Common myeloid progenitor, CD34-positive (primary cell): ENCODE results near the gene C1orf185.
A peak's percentile ranks its signal among the peaks of the same experiment; 100 is the strongest.
"Not testable (repeated sequence)": the region's sequence is repeated elsewhere in the genome, so short reads cannot be mapped to it uniquely, and the experiment has no call there.

Experiments used
- CTCF ChIA-PET: fragments of 350-600 bp; sonication (Branson Sonifier 250); formaldehyde crosslinking; loops from one replicate; lab custom pipeline; 2021; ENCODE audit warnings: antibody characterized with exemption; lab: Charles Lee
- POLR2A ChIA-PET: fragments of 350-600 bp; sonication (Branson Sonifier 250); formaldehyde crosslinking; loops from one replicate; lab custom pipeline; 2021; ENCODE audit warnings: antibody characterized with exemption; lab: Charles Lee
- DNase-seq, 3 donors: peaks; one replicate each; pipeline versions ENCODE4 v3.0.0 to v3.0.0-alpha.2; 2013
- H3K27ac ChIP-seq, 2 experiments: 1 replicate in 1 of 2; 2 replicates in 1 of 2; pipeline ENCODE4 v1.7.0; 2013; ENCODE audit warnings: inconsistent platforms in 2 of 2, low read length in 2 of 2, mild to moderate bottlenecking in 2 of 2, low read depth in 1 of 2, moderate library complexity in 1 of 2; ENCODE audit not compliant: severe bottlenecking in 2 of 2, insufficient read depth in 1 of 2, poor library complexity in 1 of 2
- H3K27me3 ChIP-seq, 5 experiments: replicated peaks in 2 of 5; 1 replicate in 3 of 5; 2 replicates in 2 of 5; pipeline versions ENCODE4 v1.6.1 to v1.7.0; 2013; ENCODE audit warnings: low read length in 4 of 5, mild to moderate bottlenecking in 2 of 5, moderate library complexity in 2 of 5, inconsistent platforms in 1 of 5; ENCODE audit not compliant: insufficient read depth in 5 of 5, control insufficient read depth in 4 of 5
- H3K36me3 ChIP-seq, 4 experiments: 1 replicate in 2 of 4; 2 replicates in 2 of 4; pipeline versions ENCODE4 v1.6.1 to v1.7.0; 2013; ENCODE audit warnings: low read length in 3 of 4, control low read depth in 1 of 4, mild to moderate bottlenecking in 1 of 4; ENCODE audit not compliant: control insufficient read depth in 4 of 4, insufficient read depth in 4 of 4
- H3K4me1 ChIP-seq, 4 experiments: 1 replicate in 3 of 4; 2 replicates in 1 of 4; pipeline versions ENCODE4 v1.6.1 to v1.7.1; 2013; ENCODE audit warnings: low read length in 3 of 4, mild to moderate bottlenecking in 3 of 4, control low read depth in 1 of 4, inconsistent platforms in 1 of 4, moderate library complexity in 1 of 4; ENCODE audit not compliant: control insufficient read depth in 4 of 4, insufficient read depth in 4 of 4; ENCODE audit errors: control extremely low read depth in 1 of 4
- H3K4me3 ChIP-seq, 7 experiments: 1 replicate in 4 of 7; 2 replicates in 3 of 7; pipeline versions ENCODE4 v1.5.1 to v1.7.0; 2013; ENCODE audit warnings: mild to moderate bottlenecking in 7 of 7, low read length in 6 of 7, moderate library complexity in 6 of 7, inconsistent platforms in 2 of 7, low read depth in 2 of 7, control low read depth in 1 of 7; ENCODE audit not compliant: insufficient read depth in 4 of 7, control insufficient read depth in 1 of 7; ENCODE audit errors: extremely low read depth in 1 of 7
- H3K9me3 ChIP-seq, 5 experiments: 1 replicate in 4 of 5; 2 replicates in 1 of 5; pipeline versions ENCODE4 v1.6.1 to v1.7.1; 2013; ENCODE audit warnings: low read length in 4 of 5, mild to moderate bottlenecking in 2 of 5, inconsistent platforms in 1 of 5, low read depth in 1 of 5, moderate library complexity in 1 of 5; ENCODE audit not compliant: control insufficient read depth in 4 of 5, insufficient read depth in 2 of 5; ENCODE audit errors: control extremely low read depth in 1 of 5
- WGBS: methylation state at CpG from one replicate; pipeline ENCODE4 v1.1.5; 2013; ENCODE audit not compliant: insufficient coverage; 5-methylcytosine and 5-hydroxymethylcytosine counted together

C1orf185 gene

GRCh38 chr1:51158263-51158662 lies 56.2 kb downstream of the C1orf185 start:
- Histone ChIP-seq H3K9me3 (peaks cover 3 to 24% (median 11%) of the 10 kb centered on the region in 5 experiments), H3K4me3 (no peak overlapping the region), H3K27me3 (peaks cover 0 to 2% (median 0%) of the 10 kb centered on the region in 5 experiments), H3K36me3 (no peaks in the 10 kb centered on the region), H3K4me1 (no peaks in the 10 kb centered on the region), H3K27ac (no peak overlapping the region)
- no peak for DNase-seq
- ChIA-PET CTCF (no interaction called here), POLR2A (no interaction called here)
- 100% methylated on average over 1 of the region's 4 CpGs for WGBS

DNA sequence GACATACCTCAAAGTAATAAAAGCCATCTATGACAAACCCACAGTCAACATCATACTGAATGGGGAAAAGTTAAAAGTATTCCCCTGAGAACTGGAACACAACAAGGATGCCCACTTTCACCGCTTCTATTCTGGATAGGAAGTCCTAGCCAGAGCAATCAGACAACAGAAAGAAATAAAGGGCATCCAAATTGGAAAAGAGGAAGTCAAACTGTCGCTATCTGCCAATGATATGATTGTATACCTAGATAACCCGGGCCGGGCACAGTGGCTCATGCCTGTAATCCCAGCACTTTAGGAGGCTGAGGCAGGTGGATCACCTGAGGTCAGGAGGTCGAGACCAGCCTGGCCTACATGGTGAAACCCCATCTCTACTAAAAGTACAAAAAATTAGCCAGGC lies 60.5 kb downstream of the C1orf185 start:
- H3K27ac ChIP-seq, H3K27me3 ChIP-seq, CTCF ChIA-PET, H3K4me1 ChIP-seq, POLR2A ChIA-PET, H3K4me3 ChIP-seq, H3K9me3 ChIP-seq, H3K36me3 ChIP-seq: not testable (repeated sequence)
- WGBS = 69% methylated on average over 4 of the region's 5 CpGs
- peak in 1 of 3 donors; percentile 15 for DNase-seq

DNA sequence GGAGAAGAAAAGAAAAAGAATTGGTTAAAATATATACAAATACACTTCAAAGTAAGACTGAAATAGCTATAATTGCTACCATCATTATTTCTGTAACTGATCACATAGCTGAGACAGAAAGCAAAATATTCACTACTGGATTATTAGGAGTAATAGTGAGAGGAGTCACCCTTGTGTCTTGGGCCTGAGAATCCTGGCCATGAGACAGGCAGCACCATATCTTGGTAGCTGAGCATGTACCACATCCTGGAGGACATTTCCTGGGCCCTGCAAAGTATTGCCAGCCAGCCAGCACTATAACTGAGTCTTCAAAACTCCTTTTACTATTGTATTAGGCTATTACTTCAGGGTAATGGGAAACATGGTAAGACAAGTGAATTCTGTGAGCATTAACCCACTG lies 63.5 kb downstream of the C1orf185 start:
- CTCF ChIA-PET = interaction anchor here (1.1 kb wide), 1 partner anchor 10 kb away, joined by 3 read pairs; no protein-coding TSS in a partner anchor
- H3K4me1 ChIP-seq = no peaks in the 10 kb centered on the region
- no peak overlapping the region for H3K4me3 ChIP-seq
- H3K27me3 ChIP-seq = no peaks in the 10 kb centered on the region
- DNase-seq = no peak
- POLR2A ChIA-PET = interaction anchor here (0.8 kb wide), 1 partner anchor 676 kb away, joined by 3 read pairs; no protein-coding TSS in a partner anchor
- no peak overlapping the region for H3K27ac ChIP-seq
- no peaks in the 10 kb centered on the region for H3K36me3 ChIP-seq
- no peaks in the 10 kb centered on the region for H3K9me3 ChIP-seq

GRCh38 chr1:51168266-51168845 lies 66.3 kb downstream of the C1orf185 start:
- no peaks in the 10 kb centered on the region for H3K36me3 ChIP-seq
- 83% methylated on average over 1 of the region's 1 CpG for WGBS
- H3K27me3 ChIP-seq = no peaks in the 10 kb centered on the region
- no peaks in the 10 kb centered on the region for H3K9me3 ChIP-seq
- H3K27ac ChIP-seq = no peak overlapping the region
- CTCF ChIA-PET = no interaction called here
- POLR2A ChIA-PET = no interaction called here
- DNase-seq = no peak
- no peaks in the 10 kb centered on the region for H3K4me1 ChIP-seq
- no peak overlapping the region for H3K4me3 ChIP-seq

DNA sequence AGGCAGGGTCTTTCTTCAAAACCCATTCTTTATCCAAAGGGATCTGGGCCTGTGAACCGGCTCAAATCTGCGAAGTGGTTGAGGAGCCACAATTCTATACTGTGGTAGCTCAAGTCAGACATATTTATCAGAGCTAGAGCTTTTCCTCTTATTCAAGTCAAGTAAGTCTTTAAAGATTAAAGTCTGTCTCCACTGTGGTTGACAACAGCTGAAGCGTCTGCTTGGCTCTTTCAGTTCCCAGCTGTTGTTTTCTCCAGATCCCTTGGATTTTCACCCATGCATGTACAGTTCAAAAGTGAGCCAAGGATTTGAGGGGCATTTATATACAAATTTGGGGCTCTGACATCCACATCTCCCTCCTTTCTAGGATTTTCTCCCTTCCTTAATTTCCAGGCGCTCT lies 66.9 kb downstream of the C1orf185 start:
- Histone ChIP-seq H3K4me1 (no peaks in the 10 kb centered on the region), H3K9me3 (no peaks in the 10 kb centered on the region), H3K4me3 (no peak overlapping the region), H3K27me3 (no peaks in the 10 kb centered on the region), H3K27ac (no peak overlapping the region), H3K36me3 (no peaks in the 10 kb centered on the region)
- ChIA-PET CTCF (no interaction called here), POLR2A (no interaction called here)
- no peak for DNase-seq
- WGBS = 100% methylated on average over 3 of the region's 4 CpGs

DNA sequence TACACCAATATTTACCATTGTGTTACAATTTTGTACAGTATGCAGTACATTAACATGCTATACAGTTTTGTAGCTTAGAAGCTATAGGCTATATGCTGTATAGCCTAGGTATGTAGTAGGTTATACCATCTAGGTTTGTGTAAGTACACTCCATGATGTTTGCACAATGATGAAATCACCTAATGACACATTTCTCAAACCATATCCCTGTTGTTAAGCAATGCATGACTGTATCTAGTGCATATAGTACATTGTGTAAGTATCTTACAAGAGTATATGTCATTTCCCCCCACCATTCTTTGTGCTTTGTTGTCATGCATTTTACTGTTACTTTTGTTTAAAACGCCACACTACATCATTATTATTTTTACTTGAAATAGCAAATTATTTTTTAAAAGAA lies 68.3 kb downstream of the C1orf185 start:
- no peak overlapping the region for H3K27ac ChIP-seq
- no peak for DNase-seq

DNA sequence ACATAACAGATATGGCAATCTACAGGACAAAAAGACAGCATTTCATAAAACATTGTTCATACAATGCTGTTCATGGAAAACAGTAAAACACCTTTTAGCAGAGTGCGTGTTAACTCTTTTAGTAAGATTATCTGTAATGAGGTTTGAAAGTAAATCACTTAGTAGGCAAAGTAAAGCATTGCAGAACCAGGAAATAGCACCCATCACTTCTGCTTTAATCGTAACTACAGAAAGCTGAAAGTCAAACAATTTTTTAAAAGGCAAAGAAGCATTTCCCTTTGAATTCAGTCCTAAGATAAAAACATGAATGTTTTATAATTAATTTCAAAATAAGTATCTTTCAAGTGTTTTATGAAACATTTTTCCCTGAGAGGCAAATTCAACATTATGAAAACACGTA lies 70.8 kb downstream of the C1orf185 start:
- CTCF ChIA-PET = interaction anchor here (0.6 kb wide), 1 partner anchor 126 kb away, joined by 3 read pairs; no protein-coding TSS in a partner anchor

More for the DNA sequence above, 68.3 kb downstream of the C1orf185 start:
- POLR2A ChIA-PET = no interaction called here
- CTCF ChIA-PET = interaction anchor here (0.9 kb wide), 1 partner anchor 9 kb away, joined by 5 read pairs; no protein-coding TSS in a partner anchor
- H3K4me1 ChIP-seq = peaks cover 0 to 4% (median 1%) of the 10 kb centered on the region in 4 experiments
- no peaks in the 10 kb centered on the region for H3K9me3 ChIP-seq
- H3K36me3 ChIP-seq = no peaks in the 10 kb centered on the region
- no peak overlapping the region for H3K4me3 ChIP-seq
- no CpG with 5 or more reads among the region's 1 CpG for WGBS
- H3K27me3 ChIP-seq = no peaks in the 10 kb centered on the region

More for the DNA sequence above, 70.8 kb downstream of the C1orf185 start:
- no peak for DNase-seq
- H3K9me3 ChIP-seq = no peaks in the 10 kb centered on the region
- H3K27me3 ChIP-seq = no peaks in the 10 kb centered on the region
- no peak overlapping the region for H3K27ac ChIP-seq
- H3K4me1 ChIP-seq = peaks cover 0 to 6% (median 1%) of the 10 kb centered on the region in 4 experiments
- H3K36me3 ChIP-seq = no peaks in the 10 kb centered on the region
- 86% methylated on average over 1 of the region's 3 CpGs for WGBS
- POLR2A ChIA-PET = no interaction called here
- no peak overlapping the region for H3K4me3 ChIP-seq
